ENCODE measurements around the gene REM2. TPM values are rescaled to one million over a fixed set of nuclear protein-coding genes. Genes with fewer than 3 reads are reported as not detected.

Gene REM2
- total RNA-seq, 1 donor from 2014 or later, result 1.2 TPM

DNA sequence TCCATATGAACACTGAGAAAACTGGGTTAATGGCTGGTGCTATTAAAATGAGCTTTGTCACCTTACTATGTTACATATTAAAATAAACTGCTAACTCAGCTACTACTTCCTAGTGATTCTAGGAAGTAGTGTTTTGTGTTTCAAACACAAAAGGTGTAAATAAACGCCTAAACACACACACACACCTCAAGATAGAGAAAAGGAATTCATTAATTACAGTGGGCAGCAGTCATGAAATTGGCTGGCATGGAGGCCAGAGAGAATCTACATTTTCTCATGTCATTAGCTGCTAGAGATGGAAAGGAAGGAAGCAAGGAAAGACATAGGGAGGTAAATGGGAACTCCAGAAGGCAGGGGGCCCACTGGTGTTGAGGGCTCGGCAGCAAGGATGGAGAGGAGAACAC is 46.9 kb downstream of the REM2 start:
- TF ChIP-seq, protein P1, sequence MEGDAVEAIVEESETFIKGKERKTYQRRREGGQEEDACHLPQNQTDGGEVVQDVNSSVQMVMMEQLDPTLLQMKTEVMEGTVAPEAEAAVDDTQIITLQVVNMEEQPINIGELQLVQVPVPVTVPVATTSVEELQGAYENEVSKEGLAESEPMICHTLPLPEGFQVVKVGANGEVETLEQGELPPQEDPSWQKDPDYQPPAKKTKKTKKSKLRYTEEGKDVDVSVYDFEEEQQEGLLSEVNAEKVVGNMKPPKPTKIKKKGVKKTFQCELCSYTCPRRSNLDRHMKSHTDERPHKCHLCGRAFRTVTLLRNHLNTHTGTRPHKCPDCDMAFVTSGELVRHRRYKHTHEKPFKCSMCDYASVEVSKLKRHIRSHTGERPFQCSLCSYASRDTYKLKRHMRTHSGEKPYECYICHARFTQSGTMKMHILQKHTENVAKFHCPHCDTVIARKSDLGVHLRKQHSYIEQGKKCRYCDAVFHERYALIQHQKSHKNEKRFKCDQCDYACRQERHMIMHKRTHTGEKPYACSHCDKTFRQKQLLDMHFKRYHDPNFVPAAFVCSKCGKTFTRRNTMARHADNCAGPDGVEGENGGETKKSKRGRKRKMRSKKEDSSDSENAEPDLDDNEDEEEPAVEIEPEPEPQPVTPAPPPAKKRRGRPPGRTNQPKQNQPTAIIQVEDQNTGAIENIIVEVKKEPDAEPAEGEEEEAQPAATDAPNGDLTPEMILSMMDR (IDR thresholded peaks at IDR 0.05; ENCODE audit: insufficient read depth, low read length, poor library complexity, severe bottlenecking), result no peak
- no peak for DNase-seq (ENCODE audit: low read depth)
- H3K36me3 ChIP-seq (ENCODE audit: control insufficient read depth, insufficient read depth, low read length), result peaks cover 2% of the 10 kb centered on the region

DNA sequence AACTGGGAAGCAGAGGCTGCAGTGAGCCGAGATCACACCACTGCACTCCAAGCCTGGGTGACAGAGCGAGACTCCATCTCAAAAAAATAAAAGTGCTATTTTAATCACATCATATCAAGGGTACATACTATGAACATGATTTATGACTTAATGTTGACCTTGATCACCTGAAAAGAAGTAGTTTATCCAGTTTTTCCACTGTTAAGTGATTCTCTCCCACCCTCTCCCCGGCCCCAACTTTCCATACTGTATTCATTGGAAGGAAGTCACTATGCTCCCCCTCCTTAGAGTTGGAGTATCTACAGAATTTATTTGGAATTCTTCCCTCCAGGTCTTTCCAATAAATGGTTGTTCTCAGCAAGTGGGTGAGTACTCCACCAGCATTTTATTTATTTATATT is 49.1 kb downstream of the REM2 start:
- Histone ChIP-seq H3K4me3 (ENCODE audit: low read depth, low read length) (no peak overlapping the region), H3K27me3 (ENCODE audit: control insufficient read depth, insufficient read depth, low read length) (no peaks in the 10 kb centered on the region), H3K36me3 (ENCODE audit: control insufficient read depth, insufficient read depth, low read length) (peaks cover 2% of the 10 kb centered on the region)
- TF ChIP-seq, protein P1 (IDR thresholded peaks at IDR 0.05; ENCODE audit: insufficient read depth, low read length, poor library complexity, severe bottlenecking), result no peak
- no peak for DNase-seq (ENCODE audit: low read depth)

More for the DNA sequence above, 46.9 kb downstream of the REM2 start:
- Histone ChIP-seq H3K27me3 (ENCODE audit: control insufficient read depth, insufficient read depth, low read length) (no peaks in the 10 kb centered on the region), H3K4me3 (ENCODE audit: low read depth, low read length) (peak overlapping the region; percentile 34)

DNA sequence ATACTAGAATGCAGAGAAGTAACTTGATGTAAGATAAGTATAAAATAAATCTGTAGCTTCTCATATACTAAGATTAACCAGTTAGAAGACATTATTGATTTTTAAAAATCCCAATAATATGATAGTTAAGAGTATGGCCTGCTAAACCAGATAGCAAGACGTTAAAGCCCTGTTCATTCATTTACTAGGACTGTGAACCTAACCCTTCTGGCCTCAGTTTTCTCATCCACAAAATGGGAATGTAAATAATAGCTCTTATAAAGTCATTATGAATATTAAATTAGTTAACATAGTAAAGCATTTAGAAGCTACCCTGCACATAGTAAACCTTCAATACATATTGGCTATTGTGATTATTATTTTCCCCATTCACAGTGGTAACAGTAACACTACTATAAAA is 52.1 kb downstream of the REM2 start:
- H3K36me3 ChIP-seq (ENCODE audit: control insufficient read depth, insufficient read depth, low read length), result no peaks in the 10 kb centered on the region
- H3K27me3 ChIP-seq (ENCODE audit: control insufficient read depth, insufficient read depth, low read length), result no peaks in the 10 kb centered on the region
- DNase-seq (ENCODE audit: low read depth), result no peak
- TF ChIP-seq, protein P1 (IDR thresholded peaks at IDR 0.05; ENCODE audit: insufficient read depth, low read length, poor library complexity, severe bottlenecking), result no peak
- H3K4me3 ChIP-seq (ENCODE audit: low read depth, low read length), result no peak overlapping the region

Other genes starting within 250 kb of the REM2 start
- gene OR6J1, start 238.9 kb upstream of the REM2 start, total RNA-seq, result not detected in 2 replicates
- 84.5 and 143 TPM in 2 replicates for gene OXA1L, start 116.5 kb upstream of the REM2 start, total RNA-seq
- gene SLC7A7, start 67.8 kb upstream of the REM2 start, total RNA-seq, result 6.8 and 10.0 TPM in 2 replicates
- gene MRPL52, start 53.3 kb upstream of the REM2 start, total RNA-seq, result 102 and 362 TPM in 2 replicates
- gene MMP14, start 46.6 kb upstream of the REM2 start, total RNA-seq, result 650 and 669 TPM in 2 replicates
- 124 and 150 TPM in 2 replicates for gene LRP10, start 11.5 kb upstream of the REM2 start, total RNA-seq
- 96.1 and 146 TPM in 2 replicates for gene RBM23, start 35.9 kb downstream of the REM2 start, total RNA-seq
- 94.0 and 107 TPM in 2 replicates for gene PRMT5, start 46.2 kb downstream of the REM2 start, total RNA-seq
- 31.7 and 36.5 TPM in 2 replicates for gene HAUS4, start 73.9 kb downstream of the REM2 start, total RNA-seq
- gene AJUBA, start 99.3 kb downstream of the REM2 start, total RNA-seq, result 87.2 and 90.8 TPM in 2 replicates
- gene C14orf93, start 126.9 kb downstream of the REM2 start, total RNA-seq, result 8.4 and 9.7 TPM in 2 replicates
- gene PSMB5, start 151.7 kb downstream of the REM2 start, total RNA-seq, result 199 and 244 TPM in 2 replicates
- not detected in 2 replicates for gene PSMB11, start 159.0 kb downstream of the REM2 start, total RNA-seq
- 5.9 and 7.0 TPM in 2 replicates for gene CDH24, start 174.3 kb downstream of the REM2 start, total RNA-seq
- 72.6 and 83.4 TPM in 2 replicates for gene ACIN1, start 211.9 kb downstream of the REM2 start, total RNA-seq
- 27.5 and 33.3 TPM in 2 replicates for gene C14orf119, start 212.3 kb downstream of the REM2 start, total RNA-seq
- gene CIROP, start 221.8 kb downstream of the REM2 start, total RNA-seq, result not detected in 2 replicates
- not detected in 2 replicates for gene CEBPE, start 236.0 kb downstream of the REM2 start, total RNA-seq